ENCODE results near the gene SCP2. TPM values are rescaled to one million over a fixed set of nuclear protein-coding genes. Genes with fewer than 3 reads are reported as not detected.

The SCP2 gene
- polyA plus RNA-seq, 1 donor, result 287 TPM

DNA sequence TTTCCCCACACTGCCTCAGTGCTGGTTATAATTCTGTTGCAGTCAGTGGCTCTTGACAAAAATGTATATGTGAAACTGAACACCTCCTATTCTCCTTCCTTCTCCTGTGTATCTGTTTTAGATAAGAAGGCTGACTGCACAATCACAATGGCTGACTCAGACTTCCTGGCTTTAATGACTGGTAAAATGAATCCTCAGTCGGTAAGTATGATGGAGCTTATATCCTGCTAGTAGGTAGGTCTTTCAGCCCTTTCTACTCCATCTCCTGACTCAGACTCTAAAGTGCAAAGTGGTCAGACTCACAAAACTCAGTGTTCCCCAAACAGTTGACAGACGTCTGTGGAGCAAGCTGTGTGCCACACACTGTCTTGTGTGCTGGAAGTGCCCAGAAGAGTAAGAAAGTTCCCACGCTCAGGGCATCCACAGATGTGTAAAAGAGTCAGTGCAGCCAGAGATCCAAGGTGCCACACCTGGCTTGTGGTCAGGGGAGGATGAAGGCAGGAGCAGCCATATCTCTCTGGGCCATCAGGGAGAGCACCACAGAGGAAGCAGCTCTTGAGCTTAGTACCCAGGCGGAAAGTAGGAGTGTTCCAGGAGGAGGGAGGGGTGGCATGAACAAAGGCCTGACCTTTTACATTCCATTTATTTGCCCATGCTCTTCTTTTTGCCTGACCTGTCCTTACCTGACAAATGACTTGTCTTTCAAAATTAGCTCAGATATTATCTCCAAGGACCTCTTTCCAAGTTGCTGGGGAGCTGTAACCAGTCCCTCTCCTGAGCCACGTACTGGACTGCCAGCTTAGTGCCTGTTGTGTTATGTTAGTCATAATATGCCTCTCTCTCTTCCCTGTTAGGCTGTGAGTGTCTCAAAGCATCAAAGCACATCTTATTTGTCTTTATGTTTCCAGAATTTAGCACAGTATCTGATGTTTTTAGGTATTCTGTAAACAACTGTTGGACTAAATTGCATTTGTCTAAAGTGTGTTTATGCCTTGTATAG, 121.0 kb downstream of the SCP2 start:
- DNase-seq, result peak in 1 of 2 donors; percentile 17
- no peaks in the 10 kb centered on the region for H3K9me3 ChIP-seq (ENCODE audit: control insufficient read depth, low read depth, low read length)
- no peak overlapping the region for H3K27ac ChIP-seq (ENCODE audit: low read length)
- WGBS (ENCODE audit: insufficient coverage, low lambda C conversion rate), result no CpG with 5 or more reads among the region's 5 CpGs
- no peak overlapping the region for H3K4me3 ChIP-seq (ENCODE audit: low read length)
- no peaks in the 10 kb centered on the region for H3K4me1 ChIP-seq (ENCODE audit: control insufficient read depth, insufficient read depth, low read length)
- no peaks in the 10 kb centered on the region for H3K27me3 ChIP-seq (ENCODE audit: control insufficient read depth, insufficient read depth, low read length)
- H3K36me3 ChIP-seq (ENCODE audit: control insufficient read depth, insufficient read depth, low read length), result peaks cover 27% of the 10 kb centered on the region

DNA sequence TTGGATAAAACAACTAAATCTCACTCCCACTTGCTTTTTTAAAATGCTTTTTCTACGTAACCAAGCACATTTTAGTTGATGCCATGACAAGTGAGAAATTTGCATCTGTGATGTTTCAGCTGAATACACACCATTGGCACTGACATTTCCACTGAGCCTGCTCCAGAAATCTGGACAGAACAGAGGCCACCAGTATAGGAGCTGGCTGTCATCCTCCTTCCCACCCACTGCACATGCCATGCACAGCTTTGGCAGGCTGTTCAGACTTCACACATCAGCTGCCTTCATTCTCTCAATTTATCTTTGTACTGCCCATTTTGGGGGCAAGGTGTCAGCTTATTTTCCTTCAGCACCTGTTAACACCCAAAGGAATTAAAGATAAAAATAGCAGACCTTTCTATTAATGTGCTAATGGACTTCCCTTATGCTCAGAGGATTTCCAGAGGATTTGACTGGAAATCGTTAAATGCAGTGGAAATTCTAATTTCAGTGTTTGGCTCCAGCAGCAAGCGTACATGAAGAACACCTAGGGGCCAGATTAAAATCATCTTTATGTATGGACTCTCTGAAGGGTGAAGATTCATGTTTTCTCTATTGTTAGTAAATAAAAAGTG, 122.0 kb downstream of the SCP2 start:
- Histone ChIP-seq H3K4me3 (ENCODE audit: low read length) (no peak overlapping the region), H3K4me1 (ENCODE audit: control insufficient read depth, insufficient read depth, low read length) (no peaks in the 10 kb centered on the region), H3K9me3 (ENCODE audit: control insufficient read depth, low read depth, low read length) (no peaks in the 10 kb centered on the region), H3K36me3 (ENCODE audit: control insufficient read depth, insufficient read depth, low read length) (peaks cover 35% of the 10 kb centered on the region), H3K27me3 (ENCODE audit: control insufficient read depth, insufficient read depth, low read length) (no peaks in the 10 kb centered on the region), H3K27ac (ENCODE audit: low read length) (no peak overlapping the region)
- DNase-seq, result no peak
- no CpG with 5 or more reads among the region's 3 CpGs for WGBS (ENCODE audit: insufficient coverage, low lambda C conversion rate)

DNA sequence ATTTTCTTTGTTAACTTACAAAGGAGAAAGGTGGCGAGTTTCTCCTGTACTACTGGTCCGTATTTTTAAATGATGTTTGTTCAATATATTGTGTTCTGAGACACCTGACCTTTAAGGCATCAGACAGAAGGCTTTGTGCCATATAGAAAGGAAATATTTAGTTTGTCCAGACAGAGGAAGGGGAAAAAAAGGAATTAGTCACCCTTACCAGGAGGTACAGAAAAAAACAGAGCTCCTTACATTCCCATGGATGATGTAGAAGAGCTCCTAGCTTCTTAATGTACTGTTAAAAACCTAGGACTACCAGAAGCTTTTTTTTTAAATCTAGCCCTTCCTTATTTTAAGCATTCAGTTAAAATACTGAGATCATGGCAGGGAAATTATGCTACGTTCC, 122.5 kb downstream of the SCP2 start:
- Histone ChIP-seq H3K4me1 (ENCODE audit: control insufficient read depth, insufficient read depth, low read length) (no peaks in the 10 kb centered on the region), H3K27ac (ENCODE audit: low read length) (no peak overlapping the region)

DNA sequence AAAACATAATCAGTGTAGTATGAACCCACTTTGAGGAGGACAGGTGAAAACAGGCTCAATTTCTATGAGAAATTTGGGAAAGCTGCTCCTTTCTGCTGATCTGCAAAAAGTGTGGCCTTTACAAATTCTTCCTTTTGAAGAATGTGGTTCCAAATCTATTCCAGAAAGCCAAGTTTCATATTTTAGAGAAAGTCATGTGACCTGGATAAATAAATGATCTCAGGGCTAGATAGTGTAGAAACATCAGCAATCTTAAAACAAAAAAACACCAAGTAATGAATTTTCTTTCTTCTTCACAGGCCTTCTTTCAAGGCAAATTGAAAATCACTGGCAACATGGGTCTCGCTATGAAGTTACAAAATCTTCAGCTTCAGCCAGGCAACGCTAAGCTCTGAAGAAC, 123.2 kb downstream of the SCP2 start:
- H3K4me1 ChIP-seq (ENCODE audit: control insufficient read depth, insufficient read depth, low read length), result no peaks in the 10 kb centered on the region
- no peaks in the 10 kb centered on the region for H3K27me3 ChIP-seq (ENCODE audit: control insufficient read depth, insufficient read depth, low read length)
- 100% methylated on average over 1 of the region's 2 CpGs for WGBS (ENCODE audit: insufficient coverage, low lambda C conversion rate)
- peaks cover 39% of the 10 kb centered on the region for H3K36me3 ChIP-seq (ENCODE audit: control insufficient read depth, insufficient read depth, low read length)
- no peaks in the 10 kb centered on the region for H3K9me3 ChIP-seq (ENCODE audit: control insufficient read depth, low read depth, low read length)
- H3K4me3 ChIP-seq (ENCODE audit: low read length), result no peak overlapping the region
- no peak for DNase-seq
- H3K27ac ChIP-seq (ENCODE audit: low read length), result no peak overlapping the region

More for the DNA sequence above, 122.5 kb downstream of the SCP2 start:
- Histone ChIP-seq H3K36me3 (ENCODE audit: control insufficient read depth, insufficient read depth, low read length) (peaks cover 39% of the 10 kb centered on the region), H3K27me3 (ENCODE audit: control insufficient read depth, insufficient read depth, low read length) (no peaks in the 10 kb centered on the region), H3K9me3 (ENCODE audit: control insufficient read depth, low read depth, low read length) (no peaks in the 10 kb centered on the region), H3K4me3 (ENCODE audit: low read length) (no peak overlapping the region)
- 95% methylated on average over 3 of the region's 3 CpGs for WGBS (ENCODE audit: insufficient coverage, low lambda C conversion rate)
- DNase-seq, result no peak

DNA sequence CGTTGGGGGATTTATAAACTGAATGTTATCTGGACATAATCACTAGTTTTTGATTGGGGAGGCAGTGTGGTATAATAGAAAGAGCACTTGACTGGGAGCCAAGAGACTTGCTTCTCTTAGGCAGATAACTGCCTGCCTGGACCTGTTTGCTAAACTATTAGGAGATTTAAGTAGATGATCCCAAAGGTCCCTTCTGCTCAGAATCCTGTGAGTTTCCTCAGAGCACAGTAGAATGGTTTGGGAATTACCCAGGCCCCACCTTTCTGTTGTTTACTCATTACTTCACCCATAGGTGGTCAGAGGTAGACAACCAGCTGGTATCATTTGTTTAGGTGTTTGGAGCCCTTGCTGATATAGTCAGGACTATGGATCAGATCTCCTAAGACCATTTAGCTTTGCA, 124.6 kb downstream of the SCP2 start:
- Histone ChIP-seq H3K4me1 (ENCODE audit: control insufficient read depth, insufficient read depth, low read length) (no peaks in the 10 kb centered on the region), H3K36me3 (ENCODE audit: control insufficient read depth, insufficient read depth, low read length) (peaks cover 38% of the 10 kb centered on the region), H3K27ac (ENCODE audit: low read length) (no peak overlapping the region), H3K27me3 (ENCODE audit: control insufficient read depth, insufficient read depth, low read length) (no peaks in the 10 kb centered on the region), H3K9me3 (ENCODE audit: control insufficient read depth, low read depth, low read length) (no peaks in the 10 kb centered on the region), H3K4me3 (ENCODE audit: low read length) (no peak overlapping the region)
- DNase-seq, result no peak
- WGBS (ENCODE audit: insufficient coverage, low lambda C conversion rate), result no CpG with 5 or more reads among the region's 1 CpG

DNA sequence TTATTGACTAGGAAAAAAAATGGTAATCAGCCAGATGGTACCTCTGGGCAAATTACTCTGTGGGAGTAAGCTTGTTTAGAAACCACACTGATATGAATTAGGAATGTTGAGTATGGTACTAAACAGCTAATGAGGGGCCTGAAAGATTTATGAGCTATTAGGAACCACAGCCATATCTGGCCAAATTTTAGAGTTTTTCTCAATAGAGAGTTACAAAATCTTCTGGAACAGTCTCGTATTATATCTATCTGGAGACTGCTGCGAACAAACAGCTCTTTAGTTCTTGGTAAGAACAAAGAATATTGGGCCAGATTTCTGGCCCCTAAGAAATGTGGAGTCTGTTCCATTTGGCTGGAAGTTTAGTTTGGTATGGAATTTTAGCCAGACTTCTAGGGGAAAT, 130.1 kb downstream of the SCP2 start:
- no peaks in the 10 kb centered on the region for H3K9me3 ChIP-seq (ENCODE audit: control insufficient read depth, low read depth, low read length)
- no peak for DNase-seq
- H3K4me1 ChIP-seq (ENCODE audit: control insufficient read depth, insufficient read depth, low read length), result peaks cover 5% of the 10 kb centered on the region
- H3K4me3 ChIP-seq (ENCODE audit: low read length), result no peak overlapping the region
- 67% methylated on average over 1 of the region's 2 CpGs for WGBS (ENCODE audit: insufficient coverage, low lambda C conversion rate)
- H3K36me3 ChIP-seq (ENCODE audit: control insufficient read depth, insufficient read depth, low read length), result peaks cover 17% of the 10 kb centered on the region
- H3K27ac ChIP-seq (ENCODE audit: low read length), result no peak overlapping the region
- peaks cover 17% of the 10 kb centered on the region for H3K27me3 ChIP-seq (ENCODE audit: control insufficient read depth, insufficient read depth, low read length)

DNA sequence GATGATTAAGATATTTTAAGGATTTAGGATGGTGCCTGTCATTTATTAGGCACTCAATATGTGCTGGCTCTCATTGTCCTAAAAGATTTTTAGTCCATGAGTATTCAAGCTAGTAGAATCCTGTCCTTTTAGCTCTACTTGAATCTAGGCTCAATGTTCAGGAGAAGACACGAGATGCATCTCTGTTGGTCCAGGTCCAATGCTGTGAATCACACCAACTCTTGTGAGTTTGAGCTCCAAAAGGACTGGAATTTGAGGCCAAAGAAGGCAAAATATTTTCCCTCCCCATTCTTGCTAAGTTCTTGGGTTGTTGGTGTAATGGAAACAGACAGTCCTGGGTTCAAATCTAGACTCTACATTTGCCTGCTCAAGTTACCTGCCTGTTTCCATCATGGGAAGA, 133.5 kb downstream of the SCP2 start:
- DNase-seq, result no peak
- no peaks in the 10 kb centered on the region for H3K36me3 ChIP-seq (ENCODE audit: control insufficient read depth, insufficient read depth, low read length)
- H3K9me3 ChIP-seq (ENCODE audit: control insufficient read depth, low read depth, low read length), result peaks cover 6% of the 10 kb centered on the region
- no peak overlapping the region for H3K27ac ChIP-seq (ENCODE audit: low read length)
- peaks cover 37% of the 10 kb centered on the region for H3K27me3 ChIP-seq (ENCODE audit: control insufficient read depth, insufficient read depth, low read length)
- no peak overlapping the region for H3K4me3 ChIP-seq (ENCODE audit: low read length)
- peaks cover 12% of the 10 kb centered on the region for H3K4me1 ChIP-seq (ENCODE audit: control insufficient read depth, insufficient read depth, low read length)
- WGBS (ENCODE audit: insufficient coverage, low lambda C conversion rate), result no CpG with 5 or more reads among the region's 1 CpG

DNA sequence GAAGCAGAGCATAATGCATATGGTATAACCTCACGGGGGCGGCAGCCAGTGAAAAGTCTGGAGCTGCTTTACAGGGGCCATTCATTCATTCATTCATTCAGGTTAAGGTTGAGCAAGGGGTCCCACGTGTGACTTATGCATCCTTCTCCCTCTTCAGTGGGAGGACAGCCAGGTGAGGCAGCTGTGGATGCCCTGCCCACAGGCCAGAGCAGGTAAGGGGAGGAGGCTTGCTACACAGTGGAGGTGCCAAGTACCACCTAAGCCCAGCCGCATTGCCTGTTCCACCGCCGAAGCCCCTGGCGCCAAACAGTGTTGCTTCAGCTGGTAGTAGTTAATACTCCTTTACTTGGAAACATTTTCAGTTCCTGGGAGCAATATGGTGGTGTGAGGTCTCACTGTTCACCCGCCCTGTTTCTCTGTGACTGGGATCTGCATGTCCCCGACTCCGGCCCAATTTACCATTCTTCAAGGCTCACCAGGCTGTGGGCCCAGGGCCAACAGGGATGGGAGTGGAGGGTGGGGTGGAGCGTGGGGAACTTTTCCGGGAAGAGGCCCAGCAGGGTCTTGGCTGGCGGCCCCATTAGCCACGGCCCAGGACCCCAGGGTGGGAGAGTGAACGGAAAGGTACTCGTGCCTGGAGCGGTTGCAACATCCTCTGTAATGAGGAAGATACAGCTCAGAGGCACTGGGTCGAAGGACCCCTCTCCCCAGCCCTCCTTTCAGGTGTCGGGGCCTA, 134.2 kb downstream of the SCP2 start:
- peak in 1 of 2 donors; percentile 40 for DNase-seq
- Histone ChIP-seq H3K4me1 (ENCODE audit: control insufficient read depth, insufficient read depth, low read length) (peaks cover 12% of the 10 kb centered on the region), H3K9me3 (ENCODE audit: control insufficient read depth, low read depth, low read length) (peaks cover 6% of the 10 kb centered on the region), H3K36me3 (ENCODE audit: control insufficient read depth, insufficient read depth, low read length) (no peaks in the 10 kb centered on the region), H3K4me3 (ENCODE audit: low read length) (peak overlapping the region; percentile 52), H3K27ac (ENCODE audit: low read length) (no peak overlapping the region), H3K27me3 (ENCODE audit: control insufficient read depth, insufficient read depth, low read length) (peaks cover 37% of the 10 kb centered on the region)
- WGBS (ENCODE audit: insufficient coverage, low lambda C conversion rate), result no CpG with 5 or more reads among the region's 19 CpGs

DNA sequence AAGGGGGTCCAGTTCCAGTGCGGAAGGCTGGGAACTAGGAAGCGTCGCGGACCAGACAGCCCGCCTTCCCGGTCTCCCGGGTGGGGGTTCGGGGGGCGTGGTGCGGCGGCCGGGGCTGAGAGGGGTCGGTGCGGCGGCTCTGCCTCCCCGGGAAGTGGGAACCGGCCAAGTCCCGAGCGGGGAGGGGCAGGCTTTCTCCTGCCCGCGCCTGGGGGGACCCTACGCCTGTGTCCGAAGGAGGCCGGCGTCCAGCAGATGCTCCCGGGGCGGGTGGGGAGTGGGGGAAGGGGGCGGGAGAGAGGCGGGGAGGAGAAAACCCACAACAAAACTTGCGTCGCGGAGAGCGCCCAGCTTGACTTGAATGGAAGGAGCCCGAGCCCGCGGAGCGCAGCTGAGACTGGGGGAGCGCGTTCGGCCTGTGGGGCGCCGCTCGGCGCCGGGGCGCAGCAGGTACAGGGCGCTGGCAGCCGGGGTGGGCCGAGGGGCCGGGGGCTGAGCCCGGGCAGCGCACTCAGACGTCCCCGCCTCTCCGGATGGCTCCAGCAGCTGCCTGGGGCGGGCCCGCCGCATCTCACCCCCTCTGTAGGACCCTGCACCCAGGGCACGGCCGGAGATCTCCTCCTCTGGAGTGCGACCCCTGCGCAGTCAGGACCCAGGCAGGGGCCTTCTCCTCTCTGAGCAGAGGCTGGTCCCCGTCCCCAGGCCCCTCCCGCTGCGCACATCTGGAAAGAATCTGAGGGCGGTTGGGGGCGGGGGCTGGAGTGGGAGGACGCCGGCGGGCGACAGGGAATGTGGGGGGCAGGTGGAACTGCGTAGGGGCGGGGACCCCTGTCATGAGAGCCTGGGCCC, 135.0 kb downstream of the SCP2 start, which contains the start of gene PODN:
Gene PODN, plus strand, starts transcription at position 355 of the 849 bp plus-strand sequence. CDS start 7,643 bp downstream, outside the sequence.
- no peak within 1 kb of the TSS for H3K27ac ChIP-seq (ENCODE audit: low read length)
- peaks cover 6% of the 10 kb centered on the region for H3K9me3 ChIP-seq (ENCODE audit: control insufficient read depth, low read depth, low read length)
- peaks cover 37% of the 10 kb centered on the region for H3K27me3 ChIP-seq (ENCODE audit: control insufficient read depth, insufficient read depth, low read length)
- H3K4me1 ChIP-seq (ENCODE audit: control insufficient read depth, insufficient read depth, low read length), result peaks cover 12% of the 10 kb centered on the region
- peak in 1 of 2 donors; percentile 33 for DNase-seq
- H3K36me3 ChIP-seq (ENCODE audit: control insufficient read depth, insufficient read depth, low read length), result no peaks in the 10 kb centered on the region
- no CpG with 5 or more reads among the region's 73 CpGs for WGBS (ENCODE audit: insufficient coverage, low lambda C conversion rate)
- peak within 1 kb of the TSS; percentile 52 for H3K4me3 ChIP-seq (ENCODE audit: low read length)
